GM12875 (cell line): Measurements from ENCODE around the gene MAFB.
A peak's percentile ranks its signal among the peaks of the same experiment; 100 is the strongest.
"Not testable (repeated sequence)": the region's sequence is repeated elsewhere in the genome, so short reads cannot be mapped to it uniquely, and the experiment has no call there.

Experiments
- H3K4me3 ChIP-seq: one replicate; pipeline ENCODE4 v1.5.1; 2011; ENCODE audit warnings: low read depth, low read length, control low read depth
- CTCF ChIP-seq: IDR thresholded peaks from 2 replicates; pipeline ENCODE4 v1.5.1; 2011; ENCODE audit warnings: low read depth, mild to moderate bottlenecking, control low read depth, inconsistent platforms, low read length, moderate library complexity, borderline replicate concordance; ENCODE audit not compliant: insufficient read depth

Gene MAFB

DNA sequence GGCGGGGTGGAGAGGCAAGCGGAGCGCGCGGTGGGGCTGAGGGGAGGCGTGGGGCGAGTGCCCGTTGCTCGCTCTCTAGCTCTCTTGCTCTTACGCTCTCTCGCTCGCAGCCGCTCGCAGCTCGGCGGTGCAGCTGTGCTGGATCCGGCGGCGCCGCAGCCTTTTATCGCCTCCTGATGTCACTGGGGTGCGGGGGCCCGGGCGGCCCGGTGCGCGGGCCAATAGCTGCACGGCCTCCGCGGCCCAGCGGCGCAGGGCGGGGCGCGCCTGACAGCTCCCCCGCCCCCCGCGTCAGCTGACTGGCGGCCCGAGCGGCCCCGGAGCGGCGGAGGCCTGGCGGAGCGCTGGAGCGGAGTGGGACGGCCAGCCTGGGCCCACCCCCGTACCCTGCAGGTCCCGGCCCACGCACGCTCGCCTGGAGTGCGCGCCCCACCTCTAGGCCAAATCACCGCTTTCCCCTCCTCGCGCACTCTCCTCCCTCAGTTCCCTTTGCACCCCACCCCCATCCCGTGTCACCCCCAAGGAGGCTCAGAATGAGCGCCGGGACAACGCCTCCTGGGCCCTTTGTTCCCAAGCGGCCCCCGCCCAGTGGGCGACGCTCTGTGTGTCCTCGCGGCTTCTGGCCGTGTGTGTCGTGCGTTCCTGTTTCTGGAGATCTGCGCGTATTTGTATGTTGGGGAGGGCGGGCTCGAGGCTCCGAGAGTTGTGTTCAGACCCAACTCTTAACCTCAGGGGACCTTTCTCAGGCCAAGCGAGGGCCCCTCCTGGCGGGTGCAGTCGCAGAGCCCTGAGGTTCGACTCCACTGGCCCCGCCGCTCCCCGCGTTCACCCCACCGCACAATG is at the start of gene MAFB:
Gene MAFB, minus strand, starts transcription at position 137 of the 843 bp plus-strand sequence. CDS start 386 bp downstream, outside the sequence.
- TF ChIP-seq CTCF, result no peak

GRCh38 chr20:40736468-40736867 is 47.4 kb upstream of the MAFB start:
- not testable (repeated sequence) for H3K4me3 ChIP-seq

More for the DNA sequence above, at the start of gene MAFB:
- H3K4me3 ChIP-seq, result peak within 1 kb of the TSS; percentile 33

GRCh38 chr20:40728996-40729395 is 40.0 kb upstream of the MAFB start:
- no peak for TF ChIP-seq CTCF
- H3K4me3 ChIP-seq, result no peak overlapping the region

DNA sequence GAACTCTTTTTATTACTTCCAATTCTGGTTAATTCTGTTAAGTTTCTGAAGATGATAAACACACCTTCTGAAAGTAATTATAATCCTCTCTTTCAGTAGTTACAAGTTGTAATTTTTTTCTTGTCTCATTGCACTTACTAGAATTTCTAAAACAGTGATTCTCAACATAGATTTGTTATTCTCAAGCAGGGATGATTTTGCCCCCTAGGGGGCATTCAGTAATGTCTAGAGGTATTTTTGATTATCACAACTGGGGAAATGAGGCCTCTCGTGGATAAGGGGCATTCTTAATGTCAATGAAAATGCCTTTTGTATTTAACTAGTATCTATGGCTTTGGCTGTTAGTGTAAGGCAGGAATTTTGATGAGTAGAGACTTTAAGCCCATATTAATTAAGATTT is 39.4 kb upstream of the MAFB start:
- no peak overlapping the region for H3K4me3 ChIP-seq
- TF ChIP-seq CTCF, result 0 out of 2 replicates have a peak, but pooled peaks have one; percentile 2

- TF ChIP-seq CTCF, result no peak
- H3K4me3 ChIP-seq, result no peak overlapping the region
These were observed 38.9 kb upstream of the MAFB start for GRCh38 chr20:40727960-40728359.

DNA sequence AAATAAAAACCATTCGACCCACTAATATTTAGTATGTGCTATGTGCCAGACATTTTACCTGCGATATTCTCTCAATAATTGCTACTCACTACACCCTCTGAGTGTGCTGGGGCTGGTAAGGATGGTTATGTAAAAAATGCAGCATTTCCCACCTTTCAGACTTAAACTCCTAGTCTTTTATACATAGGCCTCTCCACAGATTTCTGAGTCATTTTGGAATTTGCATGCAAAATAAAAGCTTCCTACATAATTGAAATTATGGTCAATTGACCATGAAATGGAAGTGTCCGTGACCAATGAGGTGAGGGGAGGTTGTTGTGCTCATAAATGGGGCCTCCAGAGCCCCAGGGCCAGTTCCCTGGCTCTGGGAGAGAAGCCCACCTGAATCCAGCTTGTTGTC is 37.7 kb upstream of the MAFB start:
- no peak for TF ChIP-seq CTCF
- H3K4me3 ChIP-seq, result no peak overlapping the region

GRCh38 chr20:40724566-40724965 is 35.5 kb upstream of the MAFB start:
- no peak for TF ChIP-seq CTCF

More at GRCh38 chr20:40724566-40724965, 35.5 kb upstream of the MAFB start:
- H3K4me3 ChIP-seq, result no peak overlapping the region
